Stimulated activated CD8-positive, alpha-beta memory T cell treated with anti-CD3 and anti-CD28 coated beads, Interleukin-7, amount 100 ng/mL, for 1 hour (primary cell): ENCODE data around the gene SETBP1.

ENCODE experiments used
- DNase-seq, 2 donors: peaks; one replicate each; pipeline ENCODE4 v3.0.0-alpha.2; 2020; ENCODE audit warnings: low read depth in 2 of 2

The SETBP1 gene

DNA sequence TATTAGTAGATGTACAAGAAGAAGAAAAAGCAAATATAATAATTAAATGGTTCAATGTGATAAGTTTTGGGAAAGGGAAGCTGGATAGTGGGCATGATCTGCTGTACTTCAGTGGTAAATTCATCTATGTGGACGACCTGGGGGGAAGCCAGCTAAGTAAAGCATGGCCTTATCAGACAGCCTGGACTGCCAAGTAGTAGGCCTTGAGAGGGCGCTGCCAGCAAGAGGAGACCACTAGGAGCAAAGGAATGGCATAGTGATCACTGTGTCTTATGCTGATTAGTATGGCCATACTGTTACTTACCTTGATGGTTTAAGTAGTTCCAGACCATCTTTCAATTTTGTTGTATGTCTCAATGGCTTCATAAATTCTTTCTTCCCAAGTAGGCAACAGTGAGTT is 287.6 kb downstream of the SETBP1 start:
- DNase-seq, result no peak

DNA sequence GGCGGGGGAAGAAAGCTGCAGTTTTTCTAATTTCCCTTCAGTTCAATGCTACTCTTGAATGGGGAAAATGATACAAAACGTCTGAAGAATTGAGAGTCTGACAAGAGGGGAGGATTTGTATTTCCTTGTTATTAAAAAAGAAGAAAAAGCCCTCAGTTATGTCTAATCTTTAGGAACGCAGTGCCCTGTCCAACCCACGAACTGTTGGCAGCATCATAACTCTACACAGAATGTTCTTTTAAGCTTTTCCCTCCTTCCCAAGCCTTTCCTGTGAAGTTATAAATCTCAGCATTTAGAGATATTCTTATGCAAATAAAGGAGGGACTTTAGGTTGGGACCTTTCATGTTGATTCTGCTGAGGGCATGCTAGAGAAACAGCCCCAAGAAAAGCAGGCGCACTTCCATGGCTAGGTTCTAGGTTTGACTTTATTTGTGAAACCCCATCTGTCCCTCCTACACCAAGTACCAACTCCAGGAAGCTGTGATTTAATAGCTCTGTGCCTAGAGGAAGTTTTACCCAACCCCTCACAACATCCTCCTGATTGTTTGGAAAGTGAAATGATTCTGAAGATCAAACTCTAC is 288.6 kb downstream of the SETBP1 start:
- no peak for DNase-seq

DNA sequence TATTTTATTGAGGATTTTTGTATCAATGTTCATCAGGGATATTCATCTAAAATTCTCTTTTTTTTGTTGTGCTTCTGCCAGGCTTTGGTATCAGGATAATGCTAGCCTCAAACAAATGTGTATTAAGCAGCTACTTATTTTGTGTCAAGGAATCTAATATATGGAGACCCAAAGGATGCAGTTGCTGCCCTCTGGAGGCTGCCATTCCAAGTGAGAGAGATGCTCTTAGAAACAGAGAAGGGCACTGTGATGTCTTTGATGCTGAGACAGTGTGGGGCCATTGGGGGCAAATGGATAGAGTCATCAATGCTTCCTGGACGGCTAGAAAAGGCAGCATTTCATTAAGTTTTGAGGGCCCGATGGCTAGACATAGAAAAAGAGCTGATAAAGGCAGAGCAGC is 292.6 kb downstream of the SETBP1 start:
- no peak for DNase-seq

DNA sequence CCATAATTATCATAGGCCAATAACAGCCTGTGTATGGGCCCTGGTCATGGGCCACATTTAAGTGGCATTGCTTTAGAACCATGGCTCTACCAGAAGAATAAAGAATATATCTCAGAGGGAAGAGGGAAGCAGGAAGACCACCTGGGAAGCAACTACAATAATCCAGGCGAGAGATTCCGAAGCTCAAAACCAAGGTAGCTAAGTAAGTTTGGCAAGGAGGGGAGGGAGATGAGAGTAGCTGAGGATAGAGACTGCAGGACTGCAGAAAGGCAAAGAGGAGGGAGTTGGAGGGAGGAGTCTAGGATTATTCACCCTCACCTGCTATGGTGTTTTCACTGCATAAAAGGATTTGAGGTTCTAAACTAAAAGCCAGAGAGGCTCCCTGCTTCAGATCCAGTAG is 293.5 kb downstream of the SETBP1 start:
- DNase-seq, result no peak

DNA sequence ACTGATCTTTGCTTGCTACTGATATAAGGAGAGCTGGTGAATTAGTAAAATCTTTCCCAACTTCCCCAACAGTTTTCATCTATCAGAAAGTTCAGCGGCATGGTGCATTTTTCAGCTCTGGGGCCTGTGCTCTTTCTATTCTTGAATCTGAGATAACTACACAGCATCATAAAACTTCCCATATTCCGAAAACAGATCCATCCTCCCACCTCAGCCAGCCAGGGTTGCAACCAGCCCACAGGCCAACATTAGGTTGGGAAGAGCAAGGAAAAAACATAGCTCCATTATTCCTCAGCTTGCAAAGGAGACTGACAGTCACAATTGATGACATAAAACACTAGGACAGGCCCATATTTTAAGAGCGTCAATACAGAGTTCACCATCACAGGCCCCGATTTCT is 297.2 kb downstream of the SETBP1 start:
- DNase-seq, result no peak

DNA sequence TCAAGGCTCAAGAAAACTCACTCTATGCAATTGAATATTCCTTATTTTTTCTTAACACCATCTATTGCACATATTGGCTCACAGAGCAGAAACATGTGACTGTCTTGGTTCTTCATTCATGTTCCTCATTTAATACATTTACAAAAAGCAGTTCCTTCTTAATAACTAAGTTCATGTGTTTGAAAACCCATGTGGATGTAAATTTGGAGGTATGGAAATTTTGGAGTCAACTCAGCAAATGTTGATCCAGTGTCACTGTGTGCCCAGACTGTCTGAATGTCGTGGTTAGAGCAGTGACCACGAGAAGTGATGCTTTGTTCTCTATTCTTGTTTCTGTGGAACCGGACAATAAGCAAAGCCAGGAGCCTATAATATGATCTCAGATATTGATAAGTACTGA is 299.1 kb downstream of the SETBP1 start:
- DNase-seq, result no peak

DNA sequence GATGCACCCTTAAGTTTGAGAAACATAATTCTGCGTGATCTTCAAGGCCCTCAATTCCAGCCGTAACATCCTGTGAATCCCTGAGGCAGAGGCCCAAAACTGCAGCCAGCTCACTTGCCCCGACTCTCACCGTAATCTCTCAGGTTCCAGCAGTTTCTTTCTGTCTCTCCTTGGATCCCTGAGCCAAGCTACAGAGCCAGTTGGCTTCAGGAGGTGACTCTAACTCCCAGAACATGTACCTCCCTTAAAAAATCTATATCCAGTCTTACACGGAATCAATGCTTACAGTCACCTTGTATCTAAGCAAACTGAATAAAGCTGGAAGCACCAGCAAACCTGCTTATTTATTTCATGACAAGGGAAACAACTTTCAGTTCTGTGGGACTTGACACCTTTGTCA is 300.4 kb downstream of the SETBP1 start:
- no peak for DNase-seq

DNA sequence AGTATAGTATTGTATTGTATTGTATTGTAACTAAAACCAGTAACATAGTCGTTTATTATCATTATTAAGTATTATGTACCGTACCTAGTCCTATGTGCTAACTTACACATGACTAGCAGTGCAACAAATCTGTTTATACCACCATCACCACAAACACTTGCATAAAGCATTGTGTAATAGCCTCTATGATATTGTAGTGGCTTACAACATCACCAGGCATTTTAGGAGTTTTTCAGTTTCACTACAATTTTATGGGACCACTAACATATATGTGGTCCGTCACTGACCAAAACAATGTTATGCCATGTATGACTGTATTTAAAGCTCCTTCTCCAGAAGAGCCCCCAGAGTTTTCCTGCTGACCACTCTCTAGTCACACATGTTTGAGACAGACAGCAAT is 306.2 kb downstream of the SETBP1 start:
- DNase-seq, result no peak

DNA sequence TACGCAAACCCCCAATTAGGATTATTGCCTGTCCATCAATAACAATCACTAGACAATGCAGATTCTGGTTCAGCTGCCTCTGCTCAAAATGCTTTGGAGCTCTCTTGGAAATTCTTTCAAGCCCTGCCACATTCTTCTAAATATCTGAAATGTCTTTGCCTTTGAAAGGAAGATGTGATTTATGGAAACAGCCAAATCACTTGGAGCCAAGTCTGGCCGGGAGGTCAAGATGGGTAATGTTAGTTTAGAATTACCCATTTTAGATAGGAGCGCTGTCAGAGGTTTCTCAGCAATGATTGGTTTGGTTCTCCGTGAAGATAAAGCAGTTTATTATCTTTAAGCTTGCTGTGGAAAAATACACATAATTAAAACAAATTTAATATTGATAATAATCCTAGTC is 306.7 kb downstream of the SETBP1 start:
- DNase-seq, result no peak

DNA sequence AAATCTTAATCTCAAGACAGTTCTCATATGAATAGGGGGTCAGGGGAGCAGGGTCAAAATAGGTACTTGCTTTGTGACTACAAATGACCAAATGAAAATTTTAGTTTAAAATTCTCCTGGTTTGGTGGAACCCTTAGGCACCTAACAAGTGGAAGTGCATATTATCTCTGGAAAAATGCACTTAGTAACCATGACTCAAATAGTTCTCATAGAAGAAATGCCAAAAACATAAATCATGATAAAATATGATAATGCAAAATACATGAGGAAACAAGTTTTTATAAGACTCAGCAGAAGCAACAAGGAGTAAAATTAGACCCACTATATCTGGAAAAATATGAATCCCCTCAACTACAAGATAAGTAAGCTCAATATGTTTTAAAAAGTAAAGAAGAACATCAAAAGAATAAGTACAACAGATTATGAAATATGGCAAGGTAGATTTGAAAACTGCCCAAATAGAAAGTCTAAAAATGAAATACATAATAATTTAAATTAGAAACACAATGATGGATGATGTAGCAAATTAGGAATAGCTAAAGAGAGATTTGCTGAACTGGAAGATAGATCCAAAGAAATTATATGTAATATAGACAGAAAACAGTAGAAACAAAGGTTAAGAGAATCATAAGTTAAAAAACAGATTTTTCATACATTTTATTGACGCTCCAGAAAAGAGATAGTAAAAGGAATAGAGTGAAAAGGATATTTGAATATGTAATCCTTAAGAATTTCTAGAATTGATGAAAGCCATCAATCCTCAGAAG is 308.3 kb downstream of the SETBP1 start:
- DNase-seq, result no peak

DNA sequence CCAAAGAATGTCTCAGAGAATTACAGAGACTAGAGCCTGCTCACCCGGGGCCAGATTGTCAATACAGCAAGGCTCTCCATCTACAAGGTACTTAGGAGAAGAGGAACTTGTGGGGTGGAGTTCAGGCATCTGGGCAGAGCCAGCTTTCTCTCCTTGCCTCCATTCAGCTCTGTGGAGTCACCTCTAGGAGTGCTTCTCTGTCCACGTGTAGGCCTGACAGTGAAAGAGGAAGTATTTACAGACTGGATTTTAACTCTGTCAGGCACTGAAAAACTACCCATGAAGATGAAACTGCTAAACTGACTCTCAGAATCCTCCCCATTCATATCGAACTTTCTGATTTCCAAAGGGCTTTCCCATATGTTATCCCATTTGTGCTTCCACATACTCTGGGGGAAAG is 315.6 kb downstream of the SETBP1 start:
- no peak for DNase-seq

DNA sequence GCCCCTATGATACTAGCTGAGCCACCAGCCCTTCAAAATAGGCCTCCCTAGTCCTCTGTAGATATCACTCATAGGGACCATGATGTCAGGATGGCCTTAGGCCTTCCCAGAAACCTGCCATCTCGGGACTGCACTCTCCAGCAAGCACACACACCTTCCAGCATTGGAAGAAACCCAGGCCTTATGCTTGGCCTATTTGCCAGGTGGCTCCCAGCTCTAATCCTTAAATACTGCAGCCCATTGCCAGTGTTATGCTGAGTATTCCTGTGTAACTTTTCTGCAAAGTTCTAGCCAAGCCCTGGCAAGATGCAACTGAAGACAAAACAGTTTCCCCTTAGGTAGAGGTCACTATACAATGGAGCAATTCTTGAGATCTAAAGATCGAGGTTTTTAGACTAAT is 316.5 kb downstream of the SETBP1 start:
- DNase-seq, result no peak

DNA sequence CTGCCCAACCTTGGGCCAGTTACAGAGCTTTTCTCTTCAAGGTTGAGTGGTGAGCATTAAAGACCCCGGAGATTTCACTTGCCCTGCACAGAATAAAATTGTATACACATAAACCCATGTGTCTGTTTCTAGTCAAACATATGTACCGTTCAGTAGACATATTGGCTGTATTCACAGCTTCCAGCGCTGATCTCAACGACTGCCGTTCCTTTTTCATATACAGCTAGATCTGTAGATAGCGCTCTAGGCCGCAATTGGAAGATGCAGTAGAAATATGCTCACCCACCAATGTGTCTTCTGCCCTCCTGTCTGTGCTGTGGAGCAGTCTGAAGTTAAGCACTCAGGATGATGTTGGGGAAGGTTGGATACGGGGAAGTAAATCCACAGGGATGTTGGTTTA is 317.7 kb downstream of the SETBP1 start:
- DNase-seq, result no peak

DNA sequence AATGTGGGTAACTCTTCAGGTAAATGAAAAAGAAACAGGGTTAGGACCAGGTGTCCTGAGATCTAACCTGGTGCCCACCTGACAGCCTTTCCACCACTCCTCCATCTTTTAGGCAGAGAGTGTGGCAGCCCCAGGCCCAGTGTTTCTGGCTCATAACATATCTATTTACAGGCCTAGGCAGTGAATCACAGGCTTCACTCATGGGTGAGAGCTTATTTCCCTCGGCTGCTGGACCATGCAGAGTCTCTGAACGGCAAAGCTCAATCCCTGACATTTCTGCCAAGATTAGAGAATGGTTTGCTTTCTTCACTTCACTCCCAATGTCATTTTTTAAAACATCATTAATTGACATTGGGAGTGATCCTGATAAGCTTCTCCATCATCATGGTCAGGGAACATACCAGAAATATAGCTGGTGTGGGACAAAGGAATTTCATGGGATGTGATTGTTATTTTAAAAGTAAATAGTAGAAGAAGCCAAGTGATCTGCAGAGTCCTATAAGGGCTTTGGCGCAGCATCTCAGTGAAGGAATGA is 323.9 kb downstream of the SETBP1 start:
- DNase-seq, result no peak

DNA sequence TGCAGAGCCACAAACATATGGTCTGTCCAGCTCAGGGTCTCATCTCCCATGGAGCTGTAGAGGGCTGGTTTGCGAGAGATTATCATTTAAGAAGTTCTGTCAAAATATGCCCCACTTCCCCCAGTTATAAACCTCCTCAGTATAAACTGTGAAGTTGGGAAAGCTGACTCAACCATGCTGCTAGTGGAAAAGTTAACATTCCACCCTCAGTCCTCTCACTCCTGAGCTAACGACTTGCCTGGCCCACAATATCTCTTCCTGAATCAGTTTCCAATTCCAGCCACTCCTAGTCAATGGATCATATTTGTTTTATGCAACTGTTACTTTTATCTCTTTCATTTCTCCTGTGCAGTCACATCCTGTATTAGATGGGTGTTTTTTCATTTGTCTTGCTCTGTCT is 326.2 kb downstream of the SETBP1 start:
- DNase-seq, result no peak

DNA sequence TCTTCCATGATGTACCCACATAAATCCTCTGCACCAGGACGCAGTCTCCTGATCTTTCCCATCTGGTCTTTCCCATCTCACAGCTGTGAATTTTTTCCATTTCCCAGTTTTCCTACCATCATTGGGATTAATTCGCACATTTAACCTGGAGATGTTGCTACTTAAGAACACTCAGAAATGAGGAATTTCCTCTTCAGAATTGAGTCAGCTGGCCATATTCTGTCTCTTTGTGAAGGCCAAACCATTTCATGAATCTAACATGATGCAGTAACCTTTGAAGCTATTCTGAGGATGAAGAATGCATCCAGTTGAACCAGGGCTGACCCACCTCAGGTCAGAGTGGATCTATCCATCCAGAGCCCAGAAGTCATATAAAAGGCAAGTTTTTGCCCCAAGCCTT is 326.8 kb downstream of the SETBP1 start:
- no peak for DNase-seq

DNA sequence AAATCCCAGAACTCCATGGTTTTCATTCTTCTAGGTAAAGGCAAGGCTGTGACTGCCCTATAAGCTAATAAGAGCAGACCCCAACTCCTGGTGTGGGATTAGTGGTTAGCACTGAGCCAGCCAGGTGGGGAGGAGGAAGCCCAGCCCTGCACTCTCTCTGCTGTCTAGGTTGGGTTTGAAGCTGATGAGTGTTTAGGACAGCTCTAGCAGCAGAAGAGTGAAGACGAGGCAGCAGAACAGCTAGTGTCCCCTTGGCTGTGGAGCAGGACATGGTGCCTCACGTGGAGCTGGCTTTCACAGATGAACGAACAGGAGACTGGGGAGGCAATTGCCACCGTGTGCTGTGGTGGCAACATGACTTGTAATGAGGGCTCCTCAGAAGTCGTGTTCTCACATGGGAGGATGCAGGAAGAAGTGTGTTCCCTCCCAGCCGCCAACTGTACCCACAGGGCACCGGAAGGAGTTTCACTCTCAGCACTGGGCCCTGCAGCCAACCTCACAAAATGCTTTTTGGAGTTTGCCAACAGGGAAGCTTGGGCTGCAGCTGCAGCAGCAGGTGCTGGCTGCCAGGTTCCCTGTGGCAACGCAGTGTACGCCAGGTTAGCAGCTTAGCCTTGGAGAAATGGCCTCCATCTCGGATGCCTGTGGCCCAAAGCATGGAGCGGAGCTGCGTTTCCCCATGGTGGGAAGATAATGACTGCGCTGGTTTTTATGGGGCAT is 328.2 kb downstream of the SETBP1 start:
- DNase-seq, result no peak

DNA sequence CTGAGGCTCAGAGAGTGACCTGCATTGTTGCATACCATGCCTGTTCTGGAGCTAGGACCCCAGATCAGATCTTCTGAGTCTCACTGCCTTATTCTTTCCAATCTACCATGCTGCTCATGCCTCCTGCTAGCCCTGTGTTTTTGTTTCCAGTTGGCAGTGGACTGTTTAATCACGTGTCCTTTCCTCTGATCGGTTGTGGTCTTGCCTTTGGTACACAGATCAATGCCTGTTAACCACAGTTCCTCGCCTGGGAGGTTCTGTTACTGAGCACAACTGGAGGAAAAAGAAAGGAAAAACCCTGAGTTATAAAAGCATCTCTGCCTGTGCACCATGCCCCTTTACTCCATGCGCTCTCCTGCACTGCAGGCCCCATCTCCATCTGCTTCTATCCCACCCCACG is 329.1 kb downstream of the SETBP1 start:
- DNase-seq, result no peak

DNA sequence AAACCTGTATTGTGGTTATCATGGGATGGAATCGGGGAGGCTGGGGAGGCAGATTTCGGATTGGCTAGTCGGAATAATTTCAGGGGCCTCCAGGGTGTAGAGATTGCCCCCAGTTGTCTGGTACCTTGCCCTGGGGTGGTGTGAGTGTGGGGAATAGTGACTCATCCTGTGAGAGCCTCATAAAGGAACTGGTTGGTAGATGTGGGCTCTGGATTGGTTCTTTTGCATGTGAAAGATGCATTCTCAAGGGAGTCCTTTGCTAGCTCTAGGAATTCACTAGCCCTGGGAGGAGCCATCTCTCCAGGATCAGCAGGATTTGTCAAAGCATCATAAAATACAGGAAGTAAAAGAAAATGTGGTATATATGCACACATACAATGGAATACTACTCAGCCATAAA is 331.6 kb downstream of the SETBP1 start:
- DNase-seq, result no peak

DNA sequence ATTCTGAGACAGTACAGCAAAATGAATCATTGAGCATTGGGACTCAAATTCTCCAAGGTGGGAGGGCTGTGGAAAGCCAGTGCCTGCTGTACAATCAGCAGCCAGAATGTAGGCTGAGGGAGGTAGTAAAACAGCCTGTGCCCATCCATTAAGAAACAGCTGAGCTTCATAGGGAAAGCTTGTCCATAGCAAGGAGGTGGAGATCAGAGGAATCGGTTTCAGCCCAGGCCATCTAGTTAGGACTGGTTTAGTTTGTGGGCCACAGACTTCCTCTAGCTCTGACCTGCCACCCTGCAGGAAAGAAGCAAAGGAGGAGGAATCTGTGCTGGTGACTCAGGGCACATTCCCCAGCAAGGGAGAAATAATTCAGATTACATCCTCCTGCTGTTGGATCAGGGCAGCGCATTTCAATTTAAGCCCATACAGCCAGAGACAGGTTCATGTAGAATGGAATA is 333.4 kb downstream of the SETBP1 start:
- DNase-seq, result no peak

DNA sequence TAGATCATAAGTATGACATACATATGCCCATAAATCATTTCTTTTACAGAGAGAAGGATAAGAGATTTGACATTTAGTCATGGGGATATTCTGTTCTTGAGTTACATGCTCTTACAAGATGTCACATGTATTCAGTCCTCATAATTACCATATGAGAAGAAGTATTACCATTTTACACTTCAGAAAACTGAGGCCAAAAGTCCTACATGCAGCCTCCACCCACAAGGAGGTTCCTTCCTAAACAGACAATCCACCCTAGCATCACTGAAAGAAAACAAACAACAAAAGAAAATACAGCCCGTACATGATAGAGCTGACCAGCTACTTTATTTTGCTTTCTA is 335.1 kb downstream of the SETBP1 start:
- DNase-seq, result no peak

DNA sequence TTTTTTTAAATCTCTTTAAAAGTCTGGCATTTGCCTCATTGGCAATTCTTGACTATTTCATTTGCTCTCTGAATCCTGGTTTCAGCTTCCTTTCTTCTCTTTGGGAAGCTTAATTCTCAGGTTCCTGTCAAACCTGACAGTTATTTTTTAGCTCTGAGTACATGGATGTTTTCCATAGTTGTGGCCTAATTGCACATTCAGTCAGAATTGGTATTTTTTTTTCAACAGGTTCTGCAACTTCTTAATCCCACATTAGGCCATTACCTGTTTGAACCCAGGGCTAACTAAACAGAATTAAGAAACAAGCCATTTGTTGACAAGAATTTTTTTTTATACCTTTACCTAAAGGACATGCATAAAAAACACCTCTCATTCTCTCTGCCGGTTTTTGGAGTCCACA is 338.8 kb downstream of the SETBP1 start:
- no peak for DNase-seq

DNA sequence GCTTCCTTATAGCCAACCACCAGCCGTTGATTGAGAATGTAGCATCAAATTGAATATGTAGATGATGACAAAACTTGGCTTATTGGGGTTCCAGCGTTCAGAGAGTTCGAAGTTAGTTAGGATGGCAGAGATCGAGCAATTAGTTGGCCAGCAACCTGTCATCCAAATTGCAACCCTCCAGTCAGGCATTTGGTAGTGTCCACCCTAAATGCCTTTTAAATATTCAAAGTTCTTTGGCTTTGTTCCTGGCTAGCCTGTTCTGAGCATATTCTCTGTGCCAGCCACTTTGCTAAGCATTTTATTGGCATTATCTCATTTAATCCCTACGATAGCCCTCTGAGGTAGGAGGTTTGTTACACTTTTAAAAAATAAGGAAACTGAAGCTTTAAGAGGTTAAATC is 342.8 kb downstream of the SETBP1 start:
- no peak for DNase-seq
